ENCODE measurements around the gene RNF187. TPM values are rescaled to one million over a fixed set of nuclear protein-coding genes. Genes with fewer than 3 reads are reported as not detected.

RNF187 gene
- polyA plus RNA-seq, 1 donor (not counting 4 experiments of a cell fraction or from before 2014, with no cell fraction given): 65.8 TPM

DNA sequence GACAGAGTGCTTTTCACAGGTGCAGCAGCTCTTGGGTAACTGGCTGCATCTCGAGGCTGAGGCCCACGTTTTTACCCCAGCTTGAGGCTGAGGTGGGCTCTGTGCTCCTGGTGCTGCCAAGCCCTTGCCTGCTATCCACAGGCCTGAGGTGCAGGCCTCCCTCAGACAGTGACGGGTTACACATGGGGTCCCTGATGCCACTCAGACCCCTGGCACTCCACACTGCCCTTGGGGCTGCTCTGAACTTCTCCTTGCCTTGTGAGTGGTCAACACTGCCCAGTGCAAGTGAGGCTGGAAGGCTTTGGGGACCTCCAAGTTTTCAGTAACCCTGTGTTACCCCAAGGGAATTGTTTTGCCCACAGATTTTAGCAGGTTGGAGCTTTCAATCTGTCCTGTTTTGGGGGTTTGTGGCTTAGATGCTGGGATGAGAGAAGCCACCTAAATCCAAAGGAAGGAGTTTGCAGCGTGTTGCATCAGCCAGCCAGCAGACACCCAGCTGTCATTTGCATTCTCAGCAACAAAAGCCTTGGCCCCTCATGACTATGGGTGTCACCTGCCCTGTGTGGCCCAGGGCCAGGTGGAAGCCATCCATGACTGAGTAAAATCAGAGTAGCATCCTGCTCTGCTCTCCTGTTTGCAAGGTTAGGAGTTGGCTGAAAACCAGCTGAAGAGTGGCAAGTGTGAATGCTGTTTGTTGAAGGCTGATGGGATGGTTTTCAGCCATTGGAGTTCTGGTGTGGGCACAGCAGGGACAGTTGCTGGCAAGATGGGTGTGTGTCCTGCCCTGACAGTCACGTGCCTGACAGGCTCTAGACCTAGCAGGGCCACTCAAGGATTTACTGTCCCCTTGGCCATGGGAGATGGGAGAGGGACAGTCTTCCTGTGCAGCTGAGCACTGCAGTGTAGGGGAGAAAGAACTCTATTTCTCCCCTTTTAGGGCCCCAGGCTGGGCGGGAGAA, 3.2 kb downstream of the RNF187 start:
- H2AFZ ChIP-seq (ENCODE audit: control insufficient read depth, low read length): no peak overlapping the region
- FAIRE-seq (no peak), DNase-seq (ENCODE audit: low read depth, low spot score) (no peak)
- no peaks in the 10 kb centered on the region for H3K27me3 ChIP-seq (ENCODE audit: control insufficient read depth, extremely low read depth, insufficient read depth, low read length)
- no peaks in the 10 kb centered on the region for H4K20me1 ChIP-seq (ENCODE audit: control insufficient read depth, extremely low read depth, insufficient read depth, low read length)
- no peak overlapping the region for H3K4me2 ChIP-seq (ENCODE audit: control insufficient read depth, extremely low read depth, insufficient read depth, low read depth, low read length)
- H3K4me3 ChIP-seq (ENCODE audit: control insufficient read depth in 2 of 3, extremely low read depth in 1 of 3, insufficient read depth in 2 of 3, low read depth in 1 of 3, low read length in 3 of 3): no peak overlapping the region
- peaks cover 16% of the 10 kb centered on the region for H3K4me1 ChIP-seq (ENCODE audit: control insufficient read depth, extremely low read depth, insufficient read depth, low read length)
- dilution Hi-C loops (cut with MboI; ENCODE audit: extremely low pct_ligation_motif_present, low sequenced_read_pairs): no loop called here
- peaks cover 25% of the 10 kb centered on the region for H3K79me2 ChIP-seq (ENCODE audit: control insufficient read depth, insufficient read depth, low read length)
- H3K27ac ChIP-seq (ENCODE audit: control insufficient read depth, insufficient read depth, low read length): peak overlapping the region; percentile 28
- no peaks in the 10 kb centered on the region for H3K9me3 ChIP-seq (ENCODE audit: control insufficient read depth, low read depth, low read length)
- H3K9ac ChIP-seq (ENCODE audit: control insufficient read depth, extremely low read depth, insufficient read depth, low read length): no peak overlapping the region
- H3K9me1 ChIP-seq (ENCODE audit: control insufficient read depth, extremely low read depth, insufficient read depth, low read length): no peaks in the 10 kb centered on the region
- TF ChIP-seq, protein P1, sequence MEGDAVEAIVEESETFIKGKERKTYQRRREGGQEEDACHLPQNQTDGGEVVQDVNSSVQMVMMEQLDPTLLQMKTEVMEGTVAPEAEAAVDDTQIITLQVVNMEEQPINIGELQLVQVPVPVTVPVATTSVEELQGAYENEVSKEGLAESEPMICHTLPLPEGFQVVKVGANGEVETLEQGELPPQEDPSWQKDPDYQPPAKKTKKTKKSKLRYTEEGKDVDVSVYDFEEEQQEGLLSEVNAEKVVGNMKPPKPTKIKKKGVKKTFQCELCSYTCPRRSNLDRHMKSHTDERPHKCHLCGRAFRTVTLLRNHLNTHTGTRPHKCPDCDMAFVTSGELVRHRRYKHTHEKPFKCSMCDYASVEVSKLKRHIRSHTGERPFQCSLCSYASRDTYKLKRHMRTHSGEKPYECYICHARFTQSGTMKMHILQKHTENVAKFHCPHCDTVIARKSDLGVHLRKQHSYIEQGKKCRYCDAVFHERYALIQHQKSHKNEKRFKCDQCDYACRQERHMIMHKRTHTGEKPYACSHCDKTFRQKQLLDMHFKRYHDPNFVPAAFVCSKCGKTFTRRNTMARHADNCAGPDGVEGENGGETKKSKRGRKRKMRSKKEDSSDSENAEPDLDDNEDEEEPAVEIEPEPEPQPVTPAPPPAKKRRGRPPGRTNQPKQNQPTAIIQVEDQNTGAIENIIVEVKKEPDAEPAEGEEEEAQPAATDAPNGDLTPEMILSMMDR (optimal IDR thresholded peaks at IDR 0.05 in 1 of 3, IDR thresholded peaks at IDR 0.05 in 1 of 3, conservative IDR thresholded peaks at IDR 0.05 in 1 of 3; ENCODE audit: extremely low read depth in 1 of 3, insufficient read depth in 2 of 3, low read length in 3 of 3): no peak
- no peak for TF ChIP-seq EZH2 (IDR thresholded peaks at IDR 0.05; ENCODE audit: low read length)
- H3K36me3 ChIP-seq (ENCODE audit: control insufficient read depth in 2 of 2, extremely low read depth in 1 of 2, insufficient read depth in 2 of 2, low read length in 2 of 2): peaks cover 22 to 46% of the 10 kb centered on the region in 2 experiments

DNA sequence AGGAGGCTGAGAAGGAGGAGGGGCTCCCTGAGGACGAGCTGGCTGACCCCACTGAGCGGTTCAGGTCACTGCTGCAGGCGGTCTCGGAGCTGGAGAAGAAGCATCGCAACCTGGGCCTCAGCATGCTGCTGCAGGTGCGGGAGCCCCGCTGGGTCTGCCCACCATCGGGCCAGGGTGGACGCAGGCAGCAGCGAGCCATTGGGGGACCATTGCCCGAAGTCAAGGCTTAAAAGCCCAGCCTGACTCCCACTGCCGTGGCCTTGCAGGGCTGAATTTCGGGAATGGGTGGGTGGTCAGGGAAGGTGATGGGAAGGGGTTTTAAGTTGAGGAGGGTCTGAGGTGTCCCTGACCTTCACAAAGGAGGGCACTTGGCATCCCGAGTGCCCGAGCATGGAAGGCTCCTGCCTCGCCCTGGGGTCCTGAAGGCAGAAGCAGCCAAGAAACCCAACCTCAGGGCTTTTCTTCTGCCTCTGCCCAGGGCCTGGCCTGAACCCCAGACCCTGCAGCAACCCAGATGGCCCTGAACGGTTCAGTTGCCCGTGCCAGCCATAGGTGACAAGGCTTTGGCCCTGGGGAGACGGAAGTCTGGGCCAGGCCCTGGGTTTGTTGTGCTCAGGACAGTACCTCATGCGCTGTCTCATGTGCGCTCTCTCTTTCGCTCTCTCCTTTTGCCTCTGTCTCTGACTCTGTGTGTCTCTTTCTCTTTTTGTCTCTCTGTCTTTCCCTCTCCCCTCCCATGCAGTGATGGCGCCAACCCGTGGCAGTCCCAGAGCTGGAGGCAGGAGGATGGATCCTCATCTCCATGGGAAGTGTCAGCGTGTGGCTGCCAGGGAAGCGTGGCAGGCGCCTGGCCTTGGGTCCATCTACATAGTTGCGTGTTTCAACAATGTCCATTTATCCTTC, 6.2 kb downstream of the RNF187 start:
- Histone ChIP-seq H4K20me1 (ENCODE audit: control insufficient read depth, extremely low read depth, insufficient read depth, low read length) (no peaks in the 10 kb centered on the region), H3K9ac (ENCODE audit: control insufficient read depth, extremely low read depth, insufficient read depth, low read length) (no peak overlapping the region), H3K36me3 (ENCODE audit: control insufficient read depth in 2 of 2, extremely low read depth in 1 of 2, insufficient read depth in 2 of 2, low read length in 2 of 2) (peaks cover 26 to 48% of the 10 kb centered on the region in 2 experiments), H3K27me3 (ENCODE audit: control insufficient read depth, extremely low read depth, insufficient read depth, low read length) (no peaks in the 10 kb centered on the region), H2AFZ (ENCODE audit: control insufficient read depth, low read length) (no peak overlapping the region), H3K79me2 (ENCODE audit: control insufficient read depth, insufficient read depth, low read length) (peaks cover 20% of the 10 kb centered on the region), H3K4me2 (ENCODE audit: control insufficient read depth, extremely low read depth, insufficient read depth, low read depth, low read length) (no peak overlapping the region), H3K9me3 (ENCODE audit: control insufficient read depth, low read depth, low read length) (no peaks in the 10 kb centered on the region), H3K4me1 (ENCODE audit: control insufficient read depth, extremely low read depth, insufficient read depth, low read length) (peaks cover 14% of the 10 kb centered on the region), H3K4me3 (ENCODE audit: control insufficient read depth in 2 of 3, extremely low read depth in 1 of 3, insufficient read depth in 2 of 3, low read depth in 1 of 3, low read length in 3 of 3) (no peak overlapping the region), H3K9me1 (ENCODE audit: control insufficient read depth, extremely low read depth, insufficient read depth, low read length) (no peaks in the 10 kb centered on the region), H3K27ac (ENCODE audit: control insufficient read depth, insufficient read depth, low read length) (no peak overlapping the region)
- DNase-seq (ENCODE audit: low read depth, low spot score) (no peak), FAIRE-seq (no peak)
- no peak for TF ChIP-seq EZH2 (IDR thresholded peaks at IDR 0.05; ENCODE audit: low read length)
- TF ChIP-seq, protein P1 (optimal IDR thresholded peaks at IDR 0.05 in 1 of 3, IDR thresholded peaks at IDR 0.05 in 1 of 3, conservative IDR thresholded peaks at IDR 0.05 in 1 of 3; ENCODE audit: extremely low read depth in 1 of 3, insufficient read depth in 2 of 3, low read length in 3 of 3): no peak
- dilution Hi-C loops (cut with MboI; ENCODE audit: extremely low pct_ligation_motif_present, low sequenced_read_pairs): no loop called here
